ENCODE results near the gene NDUFC2. TPM values are rescaled to one million over a fixed set of nuclear protein-coding genes. Genes with fewer than 3 reads are reported as not detected.

NDUFC2 gene
- total and polyA plus RNA-seq, 2 experiments from 2014 or later: 86.6 to 462 TPM

GRCh38 chr11:78037825-78038620 lies 41.6 kb downstream of the NDUFC2 start:
- H3K9me3 ChIP-seq (ENCODE audit: low read depth): no peaks in the 10 kb centered on the region
- no peaks in the 10 kb centered on the region for H4K20me1 ChIP-seq (ENCODE audit: insufficient read depth)
- H3K36me3 ChIP-seq (ENCODE audit: low read depth): no peaks in the 10 kb centered on the region
- H3K79me2 ChIP-seq (ENCODE audit: insufficient read depth): peaks cover 7% of the 10 kb centered on the region; the same call in 1 of the 2 replicates
- in situ Hi-C loops (cut with MboI): no loop called here
- no peak for TF ChIP-seq EZH2 (IDR thresholded peaks at IDR 0.05; ENCODE audit: insufficient read depth, poor library complexity, severe bottlenecking)
- WGBS, 2 experiments (ENCODE audit: low coverage in 1 of 2, low lambda C conversion rate in 2 of 2, missing lambda C conversion rate in 2 of 2): 82 to 89% methylated on average over 9 of the region's 9 CpGs
- DNase-seq: no peak
- peaks cover 13% of the 10 kb centered on the region for H3F3A ChIP-seq (ENCODE audit: insufficient read depth)
- no peak overlapping the region for H3K4me3 ChIP-seq
- no peaks in the 10 kb centered on the region for H3K27me3 ChIP-seq (replicated peaks; ENCODE audit: insufficient read depth)
- H2AFZ ChIP-seq: no peak overlapping the region
- H3K9ac ChIP-seq: no peak overlapping the region
- no peak overlapping the region for H3K4me2 ChIP-seq (ENCODE audit: unreplicated experiment)
- H3K4me1 ChIP-seq (ENCODE audit: insufficient read depth): peaks cover 22% of the 10 kb centered on the region
- H3K9me2 ChIP-seq (ENCODE audit: insufficient read depth): no peaks in the 10 kb centered on the region
- H3K27ac ChIP-seq: no peak overlapping the region

DNA sequence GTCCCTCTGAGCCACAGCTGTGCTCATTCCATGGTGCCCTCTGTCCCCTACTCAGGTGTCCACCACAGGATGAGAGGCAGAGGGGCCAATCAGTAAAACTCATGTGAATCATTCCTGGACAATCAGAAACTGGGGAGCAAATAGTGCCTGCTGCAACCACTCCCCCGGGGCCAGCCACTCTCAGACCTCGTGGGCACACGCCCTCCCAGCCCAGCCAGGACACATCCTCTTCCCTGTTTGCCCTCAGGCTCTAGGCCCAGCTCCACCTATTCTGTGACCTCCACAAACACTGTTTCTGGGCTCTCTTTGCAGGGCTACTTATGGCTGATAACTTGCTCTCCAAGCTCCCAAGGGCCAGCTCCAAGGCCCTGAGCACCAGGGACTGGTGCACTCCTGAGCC lies 42.6 kb downstream of the NDUFC2 start:
- no peak overlapping the region for H3K4me3 ChIP-seq
- no peaks in the 10 kb centered on the region for H3K36me3 ChIP-seq (ENCODE audit: low read depth)
- WGBS, 2 experiments (ENCODE audit: low coverage in 1 of 2, low lambda C conversion rate in 2 of 2, missing lambda C conversion rate in 2 of 2): 33 to 58% methylated on average over 3 of the region's 3 CpGs
- no peaks in the 10 kb centered on the region for H4K20me1 ChIP-seq (ENCODE audit: insufficient read depth)
- H3K9me2 ChIP-seq (ENCODE audit: insufficient read depth): no peaks in the 10 kb centered on the region
- no peaks in the 10 kb centered on the region for H3K27me3 ChIP-seq (replicated peaks; ENCODE audit: insufficient read depth)
- peaks cover 22% of the 10 kb centered on the region for H3K4me1 ChIP-seq (ENCODE audit: insufficient read depth)
- no peak overlapping the region for H3K27ac ChIP-seq
- H3K9me3 ChIP-seq (ENCODE audit: low read depth): no peaks in the 10 kb centered on the region
- H3K79me2 ChIP-seq (ENCODE audit: insufficient read depth): peaks cover 7% of the 10 kb centered on the region; the same call in 1 of the 2 replicates
- TF ChIP-seq EZH2 (IDR thresholded peaks at IDR 0.05; ENCODE audit: insufficient read depth, poor library complexity, severe bottlenecking) (no peak), EZH2phosphoT487 (IDR thresholded peaks at IDR 0.05; ENCODE audit: insufficient read depth, low read depth) (no peak)
- H3K4me2 ChIP-seq (ENCODE audit: unreplicated experiment): no peak overlapping the region
- H2AFZ ChIP-seq: peak overlapping the region; percentile 28; the same call in 1 of the 2 replicates
- DNase-seq: no peak
- in situ Hi-C loops (cut with MboI): no loop called here
- H3K9ac ChIP-seq: no peak overlapping the region
- H3F3A ChIP-seq (ENCODE audit: insufficient read depth): peaks cover 13% of the 10 kb centered on the region

GRCh38 chr11:78036313-78036712 lies 43.3 kb downstream of the NDUFC2 start:
- no peak for TF ChIP-seq EZH2 (IDR thresholded peaks at IDR 0.05; ENCODE audit: insufficient read depth, poor library complexity, severe bottlenecking)
- no peak for TF ChIP-seq EZH2phosphoT487 (IDR thresholded peaks at IDR 0.05; ENCODE audit: insufficient read depth, low read depth)
- peak overlapping the region; percentile 28; the same call in 1 of the 2 replicates for H2AFZ ChIP-seq
- no peak overlapping the region for H3K4me3 ChIP-seq
- H3K36me3 ChIP-seq (ENCODE audit: low read depth): no peaks in the 10 kb centered on the region
- no peak overlapping the region for H3K4me2 ChIP-seq (ENCODE audit: unreplicated experiment)
- H3K9me3 ChIP-seq (ENCODE audit: low read depth): no peaks in the 10 kb centered on the region
- H3K9ac ChIP-seq: no peak overlapping the region
- in situ Hi-C loops (cut with MboI): no loop called here
- no peaks in the 10 kb centered on the region for H3K9me2 ChIP-seq (ENCODE audit: insufficient read depth)
- H4K20me1 ChIP-seq (ENCODE audit: insufficient read depth): no peaks in the 10 kb centered on the region
- peaks cover 22% of the 10 kb centered on the region for H3K4me1 ChIP-seq (ENCODE audit: insufficient read depth)
- H3K27me3 ChIP-seq (replicated peaks; ENCODE audit: insufficient read depth): no peaks in the 10 kb centered on the region
- no peak overlapping the region for H3K27ac ChIP-seq
- no peak for DNase-seq
- peaks cover 13% of the 10 kb centered on the region for H3F3A ChIP-seq (ENCODE audit: insufficient read depth)
- WGBS, 2 experiments (ENCODE audit: low coverage in 1 of 2, low lambda C conversion rate in 2 of 2, missing lambda C conversion rate in 2 of 2): 80% methylated on average over 3 of the region's 3 CpGs
- H3K79me2 ChIP-seq (ENCODE audit: insufficient read depth): 0 out of 2 replicates have a peak, but pooled peaks cover 4% of the 10 kb centered on the region

GRCh38 chr11:78034623-78035022 lies 45.0 kb downstream of the NDUFC2 start:
- Histone ChIP-seq H3K9ac (no peak overlapping the region), H3K4me2 (ENCODE audit: unreplicated experiment) (no peak overlapping the region), H2AFZ (peak overlapping the region; percentile 32; the same call in 1 of the 2 replicates), H3K79me2 (ENCODE audit: insufficient read depth) (no peaks in the 10 kb centered on the region), H4K20me1 (ENCODE audit: insufficient read depth) (no peaks in the 10 kb centered on the region), H3K4me3 (no peak overlapping the region), H3K9me3 (ENCODE audit: low read depth) (no peaks in the 10 kb centered on the region), H3K36me3 (ENCODE audit: low read depth) (no peaks in the 10 kb centered on the region), H3K27ac (no peak overlapping the region), H3K4me1 (ENCODE audit: insufficient read depth) (peaks cover 14% of the 10 kb centered on the region), H3F3A (ENCODE audit: insufficient read depth) (0 out of 2 replicates have a peak, but pooled peaks cover 1% of the 10 kb centered on the region), H3K27me3 (replicated peaks; ENCODE audit: insufficient read depth) (no peaks in the 10 kb centered on the region), H3K9me2 (ENCODE audit: insufficient read depth) (no peaks in the 10 kb centered on the region)
- TF ChIP-seq EZH2phosphoT487 (IDR thresholded peaks at IDR 0.05; ENCODE audit: insufficient read depth, low read depth) (no peak), EZH2 (IDR thresholded peaks at IDR 0.05; ENCODE audit: insufficient read depth, poor library complexity, severe bottlenecking) (no peak)
- WGBS, 2 experiments (ENCODE audit: low coverage in 1 of 2, low lambda C conversion rate in 2 of 2, missing lambda C conversion rate in 2 of 2): 36 to 41% methylated on average over 10 of the region's 10 CpGs
- no peak for DNase-seq
- in situ Hi-C loops (cut with MboI): no loop called here

Data from GM23248 (cell line).